ENCODE measurements around the gene PNPLA5.

PNPLA5 gene

DNA sequence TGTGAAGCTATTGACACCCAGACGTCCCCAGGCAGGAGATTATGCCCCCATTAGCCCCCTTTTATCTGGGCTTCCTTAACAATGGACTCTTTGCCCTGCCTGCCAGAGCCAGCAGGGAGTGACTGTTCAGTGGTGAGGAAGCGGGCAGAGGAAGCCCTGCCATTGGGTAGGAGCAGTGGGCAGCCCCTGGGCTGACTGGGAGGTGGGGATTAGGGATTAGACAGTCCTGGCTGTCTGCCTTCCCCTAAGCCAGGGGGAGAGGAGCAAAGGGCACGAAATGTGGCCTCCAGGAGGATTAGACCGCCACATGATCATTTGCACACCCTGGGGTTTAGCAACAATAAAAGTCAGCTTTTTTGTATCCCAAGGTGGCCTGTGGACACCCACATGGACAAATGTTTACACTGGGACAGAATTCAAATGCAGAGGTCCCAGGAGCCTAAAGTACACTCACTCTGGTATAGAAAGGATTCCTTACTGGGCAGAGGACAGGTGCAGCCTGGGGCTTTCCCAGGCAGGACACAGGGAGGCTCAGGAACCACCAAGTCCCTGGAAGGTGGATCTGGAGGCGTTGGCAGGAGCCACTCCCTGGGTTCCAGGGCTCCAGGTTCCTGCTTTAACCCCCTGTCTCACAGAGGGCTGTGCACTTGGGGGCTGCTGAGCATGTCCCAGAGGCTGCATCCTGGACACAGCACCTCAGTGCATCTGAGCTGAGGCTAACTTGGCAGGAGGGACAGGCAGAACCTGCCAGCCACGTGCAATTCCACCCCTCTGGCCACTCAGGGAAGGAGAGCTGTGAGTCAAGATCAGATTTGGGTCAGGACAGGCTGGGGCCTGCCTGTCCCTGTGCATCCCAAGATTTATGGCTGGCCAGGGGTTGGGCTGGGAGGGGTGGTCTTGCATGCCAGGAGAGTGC lies 33.9 kb upstream of the PNPLA5 start:
- TF ChIP-seq, protein P1, sequence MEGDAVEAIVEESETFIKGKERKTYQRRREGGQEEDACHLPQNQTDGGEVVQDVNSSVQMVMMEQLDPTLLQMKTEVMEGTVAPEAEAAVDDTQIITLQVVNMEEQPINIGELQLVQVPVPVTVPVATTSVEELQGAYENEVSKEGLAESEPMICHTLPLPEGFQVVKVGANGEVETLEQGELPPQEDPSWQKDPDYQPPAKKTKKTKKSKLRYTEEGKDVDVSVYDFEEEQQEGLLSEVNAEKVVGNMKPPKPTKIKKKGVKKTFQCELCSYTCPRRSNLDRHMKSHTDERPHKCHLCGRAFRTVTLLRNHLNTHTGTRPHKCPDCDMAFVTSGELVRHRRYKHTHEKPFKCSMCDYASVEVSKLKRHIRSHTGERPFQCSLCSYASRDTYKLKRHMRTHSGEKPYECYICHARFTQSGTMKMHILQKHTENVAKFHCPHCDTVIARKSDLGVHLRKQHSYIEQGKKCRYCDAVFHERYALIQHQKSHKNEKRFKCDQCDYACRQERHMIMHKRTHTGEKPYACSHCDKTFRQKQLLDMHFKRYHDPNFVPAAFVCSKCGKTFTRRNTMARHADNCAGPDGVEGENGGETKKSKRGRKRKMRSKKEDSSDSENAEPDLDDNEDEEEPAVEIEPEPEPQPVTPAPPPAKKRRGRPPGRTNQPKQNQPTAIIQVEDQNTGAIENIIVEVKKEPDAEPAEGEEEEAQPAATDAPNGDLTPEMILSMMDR (IDR thresholded peaks at IDR 0.05; ENCODE audit: borderline replicate concordance, control extremely low read depth, extremely low read depth, insufficient read depth, missing control alignments): no peak
- in situ Hi-C loops (cut with MboI; ENCODE audit: low sequenced_read_pairs, unreplicated experiment): no loop called here
- DNase-seq (ENCODE audit: low spot score): no peak

DNA sequence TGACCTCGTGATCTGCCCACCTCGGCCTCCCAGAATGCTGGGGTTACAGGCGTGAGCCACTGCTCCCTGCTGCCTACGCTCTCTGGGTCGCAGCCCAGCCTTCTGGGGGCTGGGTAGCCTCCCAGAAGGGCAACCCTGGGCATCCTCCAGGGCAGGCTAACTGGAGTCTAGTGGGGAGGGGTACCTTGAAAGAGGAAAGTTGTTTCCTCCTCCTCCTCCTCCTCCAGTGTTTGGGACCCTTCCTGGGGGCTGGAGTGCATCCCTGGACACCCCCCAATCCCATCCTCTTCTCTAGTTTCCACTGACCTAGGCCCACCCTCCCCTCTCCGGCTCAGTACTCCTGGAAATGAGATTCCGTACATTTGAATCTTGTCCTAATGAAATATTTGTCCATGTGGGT lies 33.1 kb upstream of the PNPLA5 start:
- no peak for DNase-seq (ENCODE audit: low spot score)
- TF ChIP-seq, protein P1 (IDR thresholded peaks at IDR 0.05; ENCODE audit: borderline replicate concordance, control extremely low read depth, extremely low read depth, insufficient read depth, missing control alignments): no peak
- in situ Hi-C loops (cut with MboI; ENCODE audit: low sequenced_read_pairs, unreplicated experiment): no loop called here

DNA sequence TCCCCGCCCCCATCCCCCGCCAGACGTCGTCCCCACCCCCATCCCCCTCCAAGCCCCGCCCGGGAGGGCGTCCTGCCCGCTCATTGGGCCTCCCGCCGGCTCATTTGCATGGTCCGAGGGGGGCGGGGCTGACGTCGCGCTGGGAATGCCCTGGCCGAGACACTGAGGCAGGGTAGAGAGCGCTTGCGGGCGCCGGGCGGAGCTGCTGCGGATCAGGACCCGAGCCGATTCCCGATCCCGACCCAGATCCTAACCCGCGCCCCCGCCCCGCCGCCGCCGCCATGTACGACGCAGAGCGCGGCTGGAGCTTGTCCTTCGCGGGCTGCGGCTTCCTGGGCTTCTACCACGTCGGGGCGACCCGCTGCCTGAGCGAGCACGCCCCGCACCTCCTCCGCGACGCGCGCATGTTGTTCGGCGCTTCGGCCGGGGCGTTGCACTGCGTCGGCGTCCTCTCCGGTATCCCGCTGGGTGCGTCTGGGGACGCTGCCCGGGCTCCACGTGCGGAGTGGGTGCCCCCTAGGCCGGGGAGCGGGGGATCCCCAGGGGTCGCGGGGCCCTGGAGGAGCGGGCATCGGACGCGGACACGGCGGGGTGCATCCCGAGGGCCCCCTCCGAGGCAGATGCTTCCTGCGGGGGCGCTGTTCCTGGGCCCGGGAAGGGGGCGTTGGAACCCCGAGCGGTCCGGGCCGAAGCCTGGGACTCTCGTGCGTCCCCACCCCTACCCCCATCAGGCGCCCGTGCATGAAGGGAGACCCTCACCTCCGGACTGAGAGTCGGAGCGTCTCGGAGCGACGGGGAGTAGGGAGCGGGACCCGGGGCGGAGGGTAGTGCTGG lies 32.0 kb upstream of the PNPLA5 start, which contains the start of gene PNPLA3:
PNPLA3 (plus strand) TSS at position 175 of the 834 bp plus-strand sequence; CDS start at position 282, 107 bp downstream.
- in situ Hi-C loops (cut with MboI; ENCODE audit: low sequenced_read_pairs, unreplicated experiment): no loop called here
- peak; percentile 92 for DNase-seq (ENCODE audit: low spot score)
- TF ChIP-seq, protein P1 (IDR thresholded peaks at IDR 0.05; ENCODE audit: borderline replicate concordance, control extremely low read depth, extremely low read depth, insufficient read depth, missing control alignments): no peak

DNA sequence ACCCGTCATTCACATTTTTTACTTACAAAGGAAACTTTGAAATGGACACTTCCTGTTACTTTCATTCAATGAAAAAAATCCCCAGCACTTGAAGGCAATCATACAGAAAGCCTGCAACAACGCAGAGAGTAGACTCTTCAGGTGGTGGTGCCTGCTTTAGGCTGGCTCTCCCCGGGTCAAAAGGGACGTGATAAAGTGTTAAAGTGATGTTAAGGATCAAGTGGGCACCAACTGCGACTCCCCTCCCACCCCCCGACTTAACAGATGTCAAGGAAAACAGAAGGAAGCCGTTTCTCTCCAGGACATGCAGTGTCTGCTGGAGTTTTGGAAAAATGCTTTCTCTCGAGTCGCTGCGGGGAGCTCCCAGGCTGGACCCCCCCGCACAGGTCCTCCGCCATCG lies 31.4 kb upstream of the PNPLA5 start:
- in situ Hi-C loops (cut with MboI; ENCODE audit: low sequenced_read_pairs, unreplicated experiment): no loop called here
- peak; percentile 69 for DNase-seq (ENCODE audit: low spot score)
- TF ChIP-seq, protein P1 (IDR thresholded peaks at IDR 0.05; ENCODE audit: borderline replicate concordance, control extremely low read depth, extremely low read depth, insufficient read depth, missing control alignments): no peak

- TF ChIP-seq, protein P1 (IDR thresholded peaks at IDR 0.05; ENCODE audit: borderline replicate concordance, control extremely low read depth, extremely low read depth, insufficient read depth, missing control alignments): no peak
- in situ Hi-C loops (cut with MboI; ENCODE audit: low sequenced_read_pairs, unreplicated experiment): no loop called here
- no peak for DNase-seq (ENCODE audit: low spot score)
These were observed 30.3 kb upstream of the PNPLA5 start for GRCh38 chr22:43922123-43922522.

DNA sequence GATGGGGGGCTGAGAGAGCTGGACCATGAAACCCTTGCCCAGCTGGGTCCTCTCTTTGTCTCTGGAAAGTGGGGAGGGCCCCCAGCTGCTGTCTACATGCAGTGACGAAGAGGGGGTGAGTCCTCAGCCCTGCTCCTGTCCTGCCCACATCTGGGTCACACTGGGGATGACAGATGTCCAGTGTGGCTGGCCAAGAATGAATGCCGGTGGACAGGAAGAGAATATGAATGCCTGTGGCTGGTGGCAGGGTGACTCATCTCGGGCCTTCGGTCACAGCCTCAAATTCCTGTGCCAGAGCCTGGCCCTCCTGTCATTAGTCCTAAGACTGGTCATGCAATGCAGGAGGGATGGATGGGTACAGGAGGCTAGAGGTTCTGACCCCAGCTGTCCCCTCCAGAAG lies 29.6 kb upstream of the PNPLA5 start:
- DNase-seq (ENCODE audit: low spot score): no peak
- in situ Hi-C loops (cut with MboI; ENCODE audit: low sequenced_read_pairs, unreplicated experiment): no loop called here
- TF ChIP-seq, protein P1 (IDR thresholded peaks at IDR 0.05; ENCODE audit: borderline replicate concordance, control extremely low read depth, extremely low read depth, insufficient read depth, missing control alignments): no peak

Measured in GM13976 (cell line).